Panc1 (cell line): Measurements from ENCODE around the gene CPA3. TPM values are rescaled to one million over a fixed set of nuclear protein-coding genes. Genes with fewer than 3 reads are reported as not detected.

Experiments used
- ATAC-seq: fragments of 200-7000 bp; cut with Tn5 transposase; 2 replicates; pipeline ENCODE4 v1.9.1; 2020; ENCODE audit warnings: mild to moderate bottlenecking, moderate library complexity
- BruUV-seq: library from RNA; stranded (reverse); fragments of 400-500 nt; replicated peaks from 2 replicates; lab custom pipeline; 2021; lab: Mats Ljungman, UMichigan
- CTCF ChIA-PET: fragments of 300-600 bp; sonication (Branson Sonifier 250); formaldehyde crosslinking; loops from one replicate; lab custom pipeline; 2022; ENCODE audit warnings: antibody characterized with exemption; lab: Charles Lee
- POLR2A ChIA-PET: fragments of 300-600 bp; sonication (Branson Sonifier 250); formaldehyde crosslinking; loops from one replicate; lab custom pipeline; 2022; ENCODE audit warnings: antibody characterized with exemption; lab: Charles Lee
- DNase-seq: peaks from one replicate; pipeline ENCODE4 v3.0.0-alpha.2; 2010; ENCODE audit warnings: low read depth, low spot score
- H3K27ac ChIP-seq: 2 replicates; pipeline ENCODE4 v1.5.1; 2011; ENCODE audit warnings: mild to moderate bottlenecking, low read length, inconsistent platforms
- H3K27me3 ChIP-seq: fragments of 200-500 bp; sonication (Bioruptor generic); 2 replicates; pipeline ENCODE4 v1.6.0; 2014; ENCODE audit warnings: low read length, inconsistent platforms; ENCODE audit not compliant: control insufficient read depth, insufficient read depth
- H3K36me3 ChIP-seq: fragments of 200-500 bp; sonication (Bioruptor generic); 2 replicates; pipeline ENCODE4 v1.5.1; 2014; ENCODE audit warnings: inconsistent platforms, mild to moderate bottlenecking, low read length, moderate library complexity; ENCODE audit not compliant: control insufficient read depth, insufficient read depth
- H3K4me1 ChIP-seq: 2 replicates; pipeline ENCODE4 v1.5.1; 2011; ENCODE audit warnings: inconsistent platforms, mild to moderate bottlenecking, low read length, moderate library complexity; ENCODE audit not compliant: control insufficient read depth, insufficient read depth
- H3K4me3 ChIP-seq, 2 experiments: 2 replicates each; pipeline ENCODE4 v1.5.1; 2011 to 2012; ENCODE audit warnings: low read depth in 2 of 2, low read length in 2 of 2, mild to moderate bottlenecking in 2 of 2, inconsistent platforms in 1 of 2, moderate library complexity in 1 of 2
- H3K9me3 ChIP-seq: fragments of 200-500 bp; sonication (Bioruptor generic); 2 replicates; pipeline ENCODE4 v1.5.1; 2014; ENCODE audit warnings: low read depth, mild to moderate bottlenecking, inconsistent platforms, low read length, moderate library complexity; ENCODE audit not compliant: control insufficient read depth, insufficient read depth
- CTCF ChIP-seq: fragments of 450-650 bp; IDR thresholded peaks from 2 replicates; pipeline ENCODE4 v1.5.1; 2017; ENCODE audit warnings: mild to moderate bottlenecking
- POLR2AphosphoS5 ChIP-seq: IDR thresholded peaks from 2 replicates; pipeline ENCODE4 v1.6.1; 2012; ENCODE audit warnings: mild to moderate bottlenecking, low read depth, low read length, moderate library complexity
- REST ChIP-seq, 2 experiments: IDR thresholded peaks; 2 replicates each; pipeline ENCODE4 v1.6.1; 2011 to 2012; ENCODE audit warnings: low read depth in 2 of 2, control low read depth in 1 of 2, low read length in 1 of 2, mild to moderate bottlenecking in 1 of 2, moderate library complexity in 1 of 2; ENCODE audit not compliant: insufficient read depth in 1 of 2
- SIN3A ChIP-seq: IDR thresholded peaks from 2 replicates; pipeline ENCODE4 v1.6.1; 2012; ENCODE audit warnings: low read depth, mild to moderate bottlenecking, low read length, moderate library complexity, borderline replicate concordance; ENCODE audit not compliant: insufficient read depth
- TCF7L2 ChIP-seq: IDR thresholded peaks from 2 replicates; pipeline ENCODE4 v1.6.1; 2011; ENCODE audit warnings: mild to moderate bottlenecking, low read depth, low read length, inconsistent platforms
- in situ Hi-C: cut with HindIII; loops from 2 replicates; pipeline ENCODE4 v1.10.0; 2016; ENCODE audit warnings: low sequenced_read_pairs, low pct_unique_long_range_greater_than_20kb
- intact Hi-C: fragments of 100-400 bp; cut with micrococcal nuclease; formaldehyde crosslinking; loops from one replicate; pipeline ENCODE4 v1.10.0; 2022; ENCODE audit not compliant: unreplicated experiment
- total RNA-seq: library from RNA; stranded (reverse); gene quantifications from one replicate; pipeline ENCODE4 v1.2.1, GENCODE V29; 2021; ENCODE audit not compliant: unreplicated experiment

Gene CPA3
- total RNA-seq, 1 experiment from 2014 or later = not detected

GRCh38 chr3:148827585-148827984, 37.5 kb upstream of the CPA3 start, which contains the start of gene CPB1:
CPB1 (plus strand) TSS chr3:148827811; CDS start chr3:148827824, 13 bp downstream.
- ATAC-seq (no peak), DNase-seq (no peak)
- Histone ChIP-seq H3K36me3 (no peaks in the 10 kb centered on the region), H3K27me3 (peaks cover 2% of the 10 kb centered on the region; the same call in 1 of the 2 replicates), H3K9me3 (no peaks in the 10 kb centered on the region), H3K4me3 (no peak within 1 kb of the TSS), H3K27ac (no peak within 1 kb of the TSS), H3K4me1 (no peaks in the 10 kb centered on the region)
- no TSS peak for BruUV-seq
- ChIA-PET CTCF (no interaction called here), POLR2A (no interaction called here)
- in situ Hi-C loops = no loop called here
- no peak for TF ChIP-seq SIN3A
- no peak for TF ChIP-seq POLR2AphosphoS5
- TF ChIP-seq TCF7L2 = no peak
- no peak for TF ChIP-seq REST (IDR thresholded peaks at IDR 0.05; ENCODE audit: insufficient read depth in 1 of 2, low read depth in 2 of 2, low read length in 1 of 2)
- TF ChIP-seq CTCF = no peak
- intact Hi-C loops = no loop called here

GRCh38 chr3:148828136-148828690, 36.9 kb upstream of the CPA3 start:
- DNase-seq (no peak), ATAC-seq (no peak)
- H3K4me3 ChIP-seq = no peak overlapping the region
- H3K4me1 ChIP-seq = no peaks in the 10 kb centered on the region
- ChIA-PET CTCF (no interaction called here), POLR2A (interaction anchor here (0.6 kb wide), 1 partner anchor 1013 kb away, joined by 5 read pairs; no protein-coding TSS in a partner anchor)
- H3K27me3 ChIP-seq = peaks cover 2% of the 10 kb centered on the region; the same call in 1 of the 2 replicates
- H3K27ac ChIP-seq = no peak overlapping the region
- BruUV-seq = no TSS peak
- no peaks in the 10 kb centered on the region for H3K36me3 ChIP-seq
- no peak for TF ChIP-seq SIN3A
- no peak for TF ChIP-seq TCF7L2
- TF ChIP-seq CTCF = no peak
- no peak for TF ChIP-seq REST (IDR thresholded peaks at IDR 0.05; ENCODE audit: insufficient read depth in 1 of 2, low read depth in 2 of 2, low read length in 1 of 2)
- TF ChIP-seq POLR2AphosphoS5 = no peak
- no peaks in the 10 kb centered on the region for H3K9me3 ChIP-seq
- intact Hi-C loops (no loop called here), in situ Hi-C loops (no loop called here)
